GM21786 (cell line): ENCODE data around the gene HPS3.

ENCODE experiments used
- ATAC-seq: cut with Tn5 transposase; IDR thresholded peaks from one replicate; pipeline ENCODE4 v1.9.1; 2021; ENCODE audit not compliant: unreplicated experiment

Gene HPS3

GRCh38 chr3:149120051-149120972 is 9.1 kb upstream of the HPS3 start:
- peak; percentile 71 for ATAC-seq

GRCh38 chr3:149122721-149123578 is 6.5 kb upstream of the HPS3 start:
- no peak for ATAC-seq

- ATAC-seq: peak; percentile 8
Observed at GRCh38 chr3:149128821-149129220, 617 bp upstream of the HPS3 start.

GRCh38 chr3:149131589-149131988 is 2.2 kb downstream of the HPS3 start:
- no peak for ATAC-seq

GRCh38 chr3:149134575-149134974 is 5.1 kb downstream of the HPS3 start:
- ATAC-seq: no peak

- no peak for ATAC-seq
Observed at GRCh38 chr3:149142682-149143081, 13.2 kb downstream of the HPS3 start.

- no peak for ATAC-seq
Observed at GRCh38 chr3:149145356-149145755, 15.9 kb downstream of the HPS3 start.

- peak; percentile 91 for ATAC-seq
Observed at GRCh38 chr3:149145974-149146373, 16.5 kb downstream of the HPS3 start.

- no peak for ATAC-seq
Observed at GRCh38 chr3:149150436-149150835, 21.0 kb downstream of the HPS3 start.

GRCh38 chr3:149151843-149152242 is 22.4 kb downstream of the HPS3 start:
- no peak for ATAC-seq

- ATAC-seq: peak; percentile 94
Observed at GRCh38 chr3:149152420-149152819, 23.0 kb downstream of the HPS3 start.

GRCh38 chr3:149153402-149153801 is 24.0 kb downstream of the HPS3 start:
- no peak for ATAC-seq

- ATAC-seq: no peak
Observed at GRCh38 chr3:149160754-149161300, 31.4 kb downstream of the HPS3 start.

GRCh38 chr3:149162007-149162406 is 32.6 kb downstream of the HPS3 start:
- no peak for ATAC-seq

- ATAC-seq: no peak
Observed at GRCh38 chr3:149163066-149163465, 33.6 kb downstream of the HPS3 start.

GRCh38 chr3:149167898-149168297 is 38.5 kb downstream of the HPS3 start:
- no peak for ATAC-seq

GRCh38 chr3:149170672-149171071 is 41.2 kb downstream of the HPS3 start:
- ATAC-seq: no peak

- ATAC-seq: peak; percentile 90
Observed at GRCh38 chr3:149174901-149175300, 45.5 kb downstream of the HPS3 start.

GRCh38 chr3:149177122-149177521 is 47.7 kb downstream of the HPS3 start:
- no peak for ATAC-seq

- ATAC-seq: no peak
Observed at GRCh38 chr3:149179220-149179619, 49.8 kb downstream of the HPS3 start.

- no peak for ATAC-seq
Observed at GRCh38 chr3:149180057-149180573, 50.7 kb downstream of the HPS3 start.
